ENCODE data around the gene TMEM116.

GRCh38 chr12:111926631-111927030 is 86.3 kb downstream of the TMEM116 start:
- TF ChIP-seq CTCF (conservative IDR thresholded peaks at IDR 0.05; ENCODE audit: low read length) (no peak), EZH2phosphoT487 (IDR thresholded peaks at IDR 0.05; ENCODE audit: borderline replicate concordance, low read depth, low read length) (no peak)

Measured in OCI-LY7 (cell line).